GM12891 (cell line): ENCODE data around the gene PLA2G2C.

Source experiments
- DNase-seq: peaks from one replicate; pipeline ENCODE4 v3.0.0; 2011; ENCODE audit warnings: low spot score; ENCODE audit not compliant: insufficient read length
- FAIRE-seq: peaks from 2 replicates; lab custom pipeline; 2011; peaks lifted over from hg19 to GRCh38; lab: Jason Lieb, UNC
- PAX5 ChIP-seq: IDR thresholded peaks from 2 replicates; pipeline ENCODE4 v1.6.1; 2011; ENCODE audit warnings: low read length, moderate library complexity, mild to moderate bottlenecking; ENCODE audit not compliant: insufficient read depth, severe bottlenecking
- POLR2A ChIP-seq: IDR thresholded peaks from 2 replicates; pipeline ENCODE4 v1.6.1; 2011; ENCODE audit warnings: low read depth, low read length, control low read depth
- POLR2AphosphoS5 ChIP-seq: IDR thresholded peaks from 2 replicates; pipeline ENCODE4 v1.6.1; 2011; ENCODE audit warnings: low read depth, low read length, control low read depth
- POU2F2 ChIP-seq: IDR thresholded peaks from 2 replicates; pipeline ENCODE4 v1.6.1; 2011; ENCODE audit warnings: low read depth, mild to moderate bottlenecking, control low read depth, low read length, moderate library complexity
- SPI1 ChIP-seq: IDR thresholded peaks from 2 replicates; pipeline ENCODE4 v1.6.1; 2011; ENCODE audit warnings: low read depth, low read length, control low read depth
- TAF1 ChIP-seq: IDR thresholded peaks from 2 replicates; pipeline ENCODE4 v1.6.1; 2011; ENCODE audit warnings: low read depth, low read length, control low read depth

PLA2G2C gene

GRCh38 chr1:20126041-20126805 lies 60.1 kb downstream of the PLA2G2C start:
- FAIRE-seq, result peak; percentile 54
- DNase-seq, result no peak

GRCh38 chr1:20125100-20125499 lies 61.2 kb downstream of the PLA2G2C start:
- TF ChIP-seq PAX5, result no peak
- no peak for TF ChIP-seq TAF1
- no peak for TF ChIP-seq SPI1
- TF ChIP-seq POLR2AphosphoS5, result no peak
- TF ChIP-seq POU2F2, result no peak
- no peak for TF ChIP-seq POLR2A
- no peak for FAIRE-seq

More at GRCh38 chr1:20126041-20126805, 60.1 kb downstream of the PLA2G2C start:
- TF ChIP-seq PAX5 (no peak), TAF1 (no peak), POU2F2 (no peak), POLR2AphosphoS5 (no peak), POLR2A (no peak), SPI1 (no peak)

GRCh38 chr1:20124456-20125057 lies 61.8 kb downstream of the PLA2G2C start:
- no peak for DNase-seq
- no peak for TF ChIP-seq POLR2A
- no peak for TF ChIP-seq SPI1
- no peak for TF ChIP-seq POLR2AphosphoS5
- no peak for TF ChIP-seq PAX5
- TF ChIP-seq POU2F2, result no peak
- no peak for TF ChIP-seq TAF1
- peak; percentile 54 for FAIRE-seq

More at GRCh38 chr1:20125100-20125499, 61.2 kb downstream of the PLA2G2C start:
- DNase-seq, result no peak

GRCh38 chr1:20123722-20124455 lies 62.4 kb downstream of the PLA2G2C start:
- no peak for DNase-seq
- FAIRE-seq, result no peak
- no peak for TF ChIP-seq POLR2A
- no peak for TF ChIP-seq POLR2AphosphoS5
- TF ChIP-seq TAF1, result no peak
- no peak for TF ChIP-seq POU2F2
- no peak for TF ChIP-seq PAX5
- TF ChIP-seq SPI1, result no peak

- FAIRE-seq (no peak), DNase-seq (no peak)
- TF ChIP-seq PAX5 (no peak), TAF1 (no peak), SPI1 (no peak), POU2F2 (no peak), POLR2A (no peak), POLR2AphosphoS5 (no peak)
These were observed 65.5 kb downstream of the PLA2G2C start for GRCh38 chr1:20120796-20121195.

GRCh38 chr1:20119347-20119746 lies 67.0 kb downstream of the PLA2G2C start, which contains the start of gene PLA2G2D:
PLA2G2D (minus strand) TSS chr1:20119536; CDS start chr1:20119498, 38 bp downstream.
- FAIRE-seq (peak; percentile 61), DNase-seq (no peak)
- TF ChIP-seq SPI1 (peak; percentile 82), TAF1 (no peak)

- FAIRE-seq, result no peak
These were observed 69.1 kb downstream of the PLA2G2C start for GRCh38 chr1:20117236-20117635.

GRCh38 chr1:20115916-20116315 lies 70.4 kb downstream of the PLA2G2C start:
- no peak for FAIRE-seq
- TF ChIP-seq POLR2A (no peak), PAX5 (no peak), POU2F2 (no peak), POLR2AphosphoS5 (no peak), SPI1 (no peak)
- DNase-seq, result no peak

More at GRCh38 chr1:20117236-20117635, 69.1 kb downstream of the PLA2G2C start:
- TF ChIP-seq POLR2AphosphoS5 (no peak), POU2F2 (no peak), SPI1 (no peak), PAX5 (no peak), POLR2A (no peak), TAF1 (no peak)
- DNase-seq, result no peak

GRCh38 chr1:20115479-20115878 lies 70.8 kb downstream of the PLA2G2C start:
- FAIRE-seq (no peak), DNase-seq (no peak)
- TF ChIP-seq POLR2AphosphoS5 (no peak), PAX5 (no peak), TAF1 (no peak), SPI1 (no peak), POU2F2 (no peak), POLR2A (no peak)
